GM23338 (cell line): ENCODE measurements around the gene LIME1. TPM values are rescaled to one million over a fixed set of nuclear protein-coding genes. Genes with fewer than 3 reads are reported as not detected.

ENCODE experiments used
- ATAC-seq: fragments of 200-7000 bp; cut with Tn5 transposase; 3 replicates; pipeline ENCODE4 v1.9.1; 2020
- DNase-seq: peaks from one replicate; pipeline ENCODE4 v3.0.0-alpha.2; 2015; ENCODE audit warnings: low spot score
- H2AFZ ChIP-seq: fragments of 200-600 bp; sonication (generic); 2 replicates; pipeline ENCODE4 v1.8.0; 2016; ENCODE audit warnings: antibody characterized with exemption, mild to moderate bottlenecking, moderate library complexity
- H3F3A ChIP-seq: fragments of 200-600 bp; sonication (generic); replicated peaks from 2 replicates; pipeline ENCODE4 v1.8.0; 2017; ENCODE audit warnings: antibody characterized with exemption, mixed run types, low read depth
- H3K27ac ChIP-seq: fragments of 200-600 bp; sonication (generic); 2 replicates; pipeline ENCODE4 v1.6.1; 2016; ENCODE audit warnings: low read depth
- H3K27me3 ChIP-seq: fragments of 200-600 bp; sonication (generic); 2 replicates; pipeline ENCODE4 v1.8.0; 2016; ENCODE audit warnings: mild to moderate bottlenecking, mixed run types, moderate library complexity; ENCODE audit not compliant: insufficient read depth
- H3K36me3 ChIP-seq: fragments of 200-600 bp; sonication (generic); 2 replicates; pipeline ENCODE4 v1.8.0; 2016; ENCODE audit warnings: mild to moderate bottlenecking; ENCODE audit not compliant: insufficient read depth
- H3K4me1 ChIP-seq: fragments of 200-600 bp; sonication (generic); 2 replicates; pipeline ENCODE4 v1.8.0; 2016; ENCODE audit warnings: mild to moderate bottlenecking, moderate library complexity; ENCODE audit not compliant: insufficient read depth
- H3K4me2 ChIP-seq: fragments of 200-600 bp; sonication (generic); 2 replicates; pipeline ENCODE4 v1.7.1; 2017; ENCODE audit warnings: mixed run types
- H3K4me3 ChIP-seq: fragments of 200-600 bp; sonication (generic); 2 replicates; pipeline ENCODE4 v1.6.1; 2016; ENCODE audit warnings: mixed run types
- H3K79me2 ChIP-seq: fragments of 200-600 bp; sonication (generic); replicated peaks from 2 replicates; pipeline ENCODE4 v1.8.0; 2017; ENCODE audit warnings: mild to moderate bottlenecking; ENCODE audit not compliant: insufficient read depth
- H3K9me2 ChIP-seq: fragments of 200-600 bp; sonication (generic); 2 replicates; pipeline ENCODE4 v1.8.0; 2017; ENCODE audit not compliant: insufficient read depth
- H4K20me1 ChIP-seq: fragments of 200-600 bp; sonication (generic); replicated peaks from 2 replicates; pipeline ENCODE4 v1.8.0; 2017; ENCODE audit warnings: mild to moderate bottlenecking; ENCODE audit not compliant: insufficient read depth
- H3K27ac Mint-ChIP-seq: 2 replicates; pipeline ENCODE4 v1.8.0; 2020; ENCODE audit warnings: inconsistent platforms, mild to moderate bottlenecking, moderate library complexity, mixed read lengths
- H3K27me3 Mint-ChIP-seq: 3 replicates; pipeline ENCODE4 v1.8.0; 2022; ENCODE audit warnings: low read depth, mild to moderate bottlenecking, moderate library complexity, mixed read lengths, inconsistent platforms; ENCODE audit not compliant: insufficient read depth, poor library complexity
- H3K36me3 Mint-ChIP-seq: 3 replicates; pipeline ENCODE4 v1.8.0; 2021; ENCODE audit warnings: low read depth, mild to moderate bottlenecking, inconsistent platforms, moderate library complexity, mixed read lengths
- H3K4me1 Mint-ChIP-seq: 3 replicates; pipeline ENCODE4 v1.8.0; 2020; ENCODE audit warnings: mild to moderate bottlenecking, inconsistent platforms, mixed read lengths
- H3K4me3 Mint-ChIP-seq: 3 replicates; pipeline ENCODE4 v1.8.0; 2021; ENCODE audit warnings: moderate library complexity, mild to moderate bottlenecking, inconsistent platforms, mixed read lengths
- H3K9me3 Mint-ChIP-seq: 3 replicates; pipeline ENCODE4 v1.8.0; 2020; ENCODE audit warnings: moderate library complexity, mild to moderate bottlenecking, inconsistent platforms, mixed read lengths
- CREB1 ChIP-seq: fragments of 250-450 bp; sonication (Bioruptor Pico); IDR thresholded peaks from 2 replicates; pipeline ENCODE4 v1.5.0; 2020; ENCODE audit warnings: low read depth, mild to moderate bottlenecking, moderate library complexity
- EZH2 ChIP-seq: fragments of 200-600 bp; sonication (generic); IDR thresholded peaks from one replicate; pipeline ENCODE4 v1.8.0; 2017; ENCODE audit warnings: antibody characterized with exemption, mild to moderate bottlenecking, low read depth; ENCODE audit not compliant: unreplicated experiment
- EZH2phosphoT487 ChIP-seq: fragments of 200-600 bp; sonication (generic); IDR thresholded peaks from one replicate; pipeline ENCODE4 v1.8.1; 2018; ENCODE audit warnings: antibody characterized with exemption; ENCODE audit not compliant: unreplicated experiment
- JUNB ChIP-seq: IDR thresholded peaks from one replicate; pipeline ENCODE4 v1.6.1; 2016; ENCODE audit warnings: antibody characterized with exemption; ENCODE audit not compliant: unreplicated experiment
- REST ChIP-seq: IDR thresholded peaks from one replicate; pipeline ENCODE4 v1.6.1; 2018; ENCODE audit warnings: antibody characterized with exemption; ENCODE audit not compliant: unreplicated experiment
- STAT1 ChIP-seq: IDR thresholded peaks from one replicate; pipeline ENCODE4 v1.6.1; 2016; ENCODE audit warnings: antibody characterized with exemption; ENCODE audit not compliant: unreplicated experiment
- ZNF331 ChIP-seq: fragments of 250-450 bp; sonication (Bioruptor Pico); IDR thresholded peaks from 2 replicates; pipeline ENCODE4 v1.5.0; 2020; ENCODE audit warnings: low read depth, mild to moderate bottlenecking, moderate library complexity
- ZNF462 ChIP-seq: fragments of 250-450 bp; sonication (Bioruptor Pico); IDR thresholded peaks from 2 replicates; pipeline ENCODE4 v1.5.0; 2020; ENCODE audit warnings: mild to moderate bottlenecking, moderate library complexity
- polyA plus RNA-seq: library from polyadenylated mRNA; unstranded; fragments of >200 nt; fragmentation: Nextera tagmentation; extraction: Ambion mirVana; gene quantifications from 2 replicates; pipeline ENCODE4 v1.2.1, GENCODE V29; 2016
- total RNA-seq: library from RNA; depleted of rRNA; stranded (reverse); fragments of >200 nt; shearing (Covaris generic); gene quantifications from 2 replicates; pipeline ENCODE4 v1.2.3, GENCODE V29; 2014

LIME1 gene
- total and polyA plus RNA-seq, 2 experiments from 2014 or later, result 4.7 to 12.2 TPM

DNA sequence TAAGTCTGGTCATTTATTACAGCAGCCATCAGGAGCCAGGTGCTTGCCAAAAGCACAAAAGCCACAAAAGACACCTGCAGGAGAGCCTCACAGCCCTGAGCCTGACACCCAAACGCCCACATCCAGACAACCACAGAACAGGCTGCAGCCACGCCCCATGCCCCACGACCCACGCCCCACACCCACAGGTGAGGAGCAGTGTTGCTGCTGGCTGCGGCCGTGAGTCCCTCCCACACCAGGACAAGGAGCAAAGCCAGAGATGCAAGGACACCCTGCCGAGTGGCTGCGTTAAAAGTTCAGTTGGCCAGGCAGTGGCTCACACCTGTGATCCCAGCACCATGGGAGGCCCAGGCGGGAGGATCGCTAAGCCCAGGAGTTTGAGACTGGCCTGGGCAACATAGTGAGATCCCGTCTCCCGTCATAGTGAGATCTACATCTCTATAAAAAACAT, 46.1 kb downstream of the LIME1 start (continued):
- TF ChIP-seq REST (no peak), ZNF331 (CRISPR knock-in tag) (no peak), STAT1 (no peak)

DNA sequence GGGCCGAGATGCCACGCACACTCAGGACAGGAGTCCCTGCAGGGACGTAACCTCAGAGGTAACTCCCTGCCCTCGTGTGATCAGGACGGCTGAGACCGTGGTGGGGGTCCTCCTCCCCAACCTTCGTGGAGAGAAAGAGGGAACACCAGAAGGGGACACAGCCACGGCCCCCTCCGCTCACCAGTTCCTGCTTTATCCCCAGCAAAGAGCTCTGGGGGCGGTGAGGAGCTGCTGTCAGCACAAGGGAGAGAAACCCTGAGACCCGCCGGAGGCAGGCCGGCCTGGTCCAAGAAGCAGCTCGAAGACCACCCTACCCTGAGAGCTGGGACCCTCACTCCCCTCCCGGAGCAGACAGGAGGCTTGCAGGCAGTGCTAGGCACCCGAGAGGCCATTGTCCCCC, 47.5 kb downstream of the LIME1 start:
- Histone ChIP-seq H2AFZ (no peak overlapping the region), H3K79me2 (peaks cover 7% of the 10 kb centered on the region), H3K9me2 (no peaks in the 10 kb centered on the region), H3K4me3 (no peak overlapping the region), H3K4me2 (no peak overlapping the region), H3K27ac (no peak overlapping the region), H3K4me1 (no peaks in the 10 kb centered on the region), H4K20me1 (peaks cover 14% of the 10 kb centered on the region), H3K27me3 (no peaks in the 10 kb centered on the region), H3K36me3 (no peaks in the 10 kb centered on the region), H3F3A (peaks cover 18% of the 10 kb centered on the region)
- Mint-ChIP-seq H3K27me3 (peaks cover 9% of the 10 kb centered on the region), H3K4me1 (no peaks in the 10 kb centered on the region; the same call in 1 of the 3 replicates), H3K9me3 (no peaks in the 10 kb centered on the region; the same call in 2 of the 3 replicates), H3K27ac (no peak overlapping the region), H3K36me3 (no peaks in the 10 kb centered on the region; the same call in 2 of the 3 replicates), H3K4me3 (no peak overlapping the region; the same call in 2 of the 3 replicates)
- TF ChIP-seq STAT1 (no peak), ZNF331 (CRISPR knock-in tag) (no peak), ZNF462 (CRISPR knock-in tag) (no peak), EZH2phosphoT487 (no peak), CREB1 (CRISPR knock-in tag) (no peak), EZH2 (no peak), JUNB (no peak)
- ATAC-seq (no peak), DNase-seq (no peak)
